CD14-positive monocyte (primary cell): ENCODE measurements around the gene A4GNT. TPM values are rescaled to one million over a fixed set of nuclear protein-coding genes. Genes with fewer than 3 reads are reported as not detected.

ENCODE experiments used
- DNase-seq, 3 donors: peaks; one replicate each; pipeline ENCODE4 v3.0.0-alpha.2; 2011 to 2022
- H2AFZ ChIP-seq: 2 replicates; pipeline ENCODE4 v1.6.0; 2012; ENCODE audit warnings: mild to moderate bottlenecking, low read depth, low read length, inconsistent platforms; ENCODE audit not compliant: insufficient read depth, poor library complexity, severe bottlenecking
- H3K27ac ChIP-seq, 2 donors: 1 replicate in 1 of 2; 2 replicates in 1 of 2; pipeline ENCODE4 v1.5.1; 2012 to 2013; ENCODE audit warnings: low read length in 2 of 2, control low read depth in 1 of 2, inconsistent platforms in 1 of 2, low read depth in 1 of 2, mild to moderate bottlenecking in 1 of 2
- H3K27me3 ChIP-seq, 2 donors: one replicate each; pipeline versions ENCODE4 v1.6.0 to v1.6.1; 2011 to 2013; ENCODE audit warnings: low read length in 2 of 2; ENCODE audit not compliant: control insufficient read depth in 2 of 2, insufficient read depth in 2 of 2
- H3K36me3 ChIP-seq, 2 donors: replicated peaks in 1 of 2; 1 replicate in 1 of 2; 2 replicates in 1 of 2; pipeline versions ENCODE4 v1.5.1 to v1.6.1; 2012 to 2013; ENCODE audit warnings: low read length in 2 of 2, control low read depth in 1 of 2, inconsistent platforms in 1 of 2, mild to moderate bottlenecking in 1 of 2; ENCODE audit not compliant: insufficient read depth in 2 of 2, control insufficient read depth in 1 of 2
- H3K4me1 ChIP-seq, 2 donors: 1 replicate in 1 of 2; 2 replicates in 1 of 2; pipeline versions ENCODE4 v1.5.1 to v1.6.1; 2012 to 2013; ENCODE audit warnings: low read length in 2 of 2, control low read depth in 1 of 2, inconsistent platforms in 1 of 2, mild to moderate bottlenecking in 1 of 2, moderate library complexity in 1 of 2; ENCODE audit not compliant: insufficient read depth in 2 of 2, control insufficient read depth in 1 of 2
- H3K4me2 ChIP-seq: replicated peaks from 2 replicates; pipeline ENCODE3; 2012; ENCODE audit warnings: low read length, moderate library complexity, mild to moderate bottlenecking; ENCODE audit not compliant: poor library complexity, severe bottlenecking; ENCODE audit errors: extremely low read depth
- H3K4me3 ChIP-seq, 3 experiments: fragments of 200-600 bp in 1 of 3; sonication (generic) in 1 of 3; replicated peaks in 1 of 3; 1 replicate in 2 of 3; 2 replicates in 1 of 3; pipeline ENCODE4 v1.5.1; 2011 to 2013; ENCODE audit warnings: low read length in 3 of 3, mild to moderate bottlenecking in 3 of 3, control low read depth in 2 of 3, low read depth in 2 of 3, inconsistent platforms in 1 of 3, moderate library complexity in 1 of 3
- H3K79me2 ChIP-seq: 2 replicates; pipeline ENCODE4 v1.6.0; 2012; ENCODE audit warnings: mild to moderate bottlenecking, control low read depth, inconsistent platforms, low read length, moderate library complexity; ENCODE audit not compliant: insufficient read depth
- H3K9ac ChIP-seq: 2 replicates; pipeline ENCODE4 v1.6.0; 2017; ENCODE audit warnings: low read length, mild to moderate bottlenecking; ENCODE audit not compliant: insufficient read depth, poor library complexity, severe bottlenecking
- H3K9me3 ChIP-seq, 2 donors: replicated peaks in 1 of 2; 1 replicate in 1 of 2; 2 replicates in 1 of 2; pipeline versions ENCODE4 v1.5.1 to v1.6.1; 2012 to 2013; ENCODE audit warnings: low read length in 2 of 2, control low read depth in 1 of 2; ENCODE audit not compliant: control insufficient read depth in 1 of 2, insufficient read depth in 1 of 2
- H4K20me1 ChIP-seq: 2 replicates; pipeline ENCODE4 v1.6.0; 2012; ENCODE audit warnings: mild to moderate bottlenecking, low read length, control low read depth, moderate library complexity; ENCODE audit not compliant: insufficient read depth
- H3K27ac Mint-ChIP-seq, 7 donors: one replicate each; pipeline ENCODE4 v1.8.0; 2020; ENCODE audit warnings: mild to moderate bottlenecking in 7 of 7, mixed read lengths in 7 of 7, moderate library complexity in 6 of 7, inconsistent platforms in 2 of 7
- H3K27me3 Mint-ChIP-seq, 3 donors: one replicate each; pipeline ENCODE4 v1.8.0; 2021 to 2022; ENCODE audit warnings: low read depth in 3 of 3, mild to moderate bottlenecking in 3 of 3, mixed read lengths in 3 of 3, moderate library complexity in 3 of 3, inconsistent platforms in 1 of 3
- H3K36me3 Mint-ChIP-seq, 2 donors: one replicate each; pipeline ENCODE4 v1.8.0; 2020; ENCODE audit warnings: mixed read lengths in 2 of 2, inconsistent platforms in 1 of 2, mild to moderate bottlenecking in 1 of 2
- H3K4me1 Mint-ChIP-seq: one replicate; pipeline ENCODE4 v1.8.0; 2020; ENCODE audit warnings: mild to moderate bottlenecking, mixed read lengths
- H3K4me3 Mint-ChIP-seq, 2 donors: one replicate each; pipeline ENCODE4 v1.8.0; 2020; ENCODE audit warnings: mild to moderate bottlenecking in 2 of 2, mixed read lengths in 2 of 2, moderate library complexity in 1 of 2
- H3K9me3 Mint-ChIP-seq, 7 donors: one replicate each; pipeline ENCODE4 v1.8.0; 2020 to 2022; ENCODE audit warnings: mixed read lengths in 7 of 7, mild to moderate bottlenecking in 6 of 7, moderate library complexity in 6 of 7, inconsistent platforms in 2 of 7
- CTCF ChIP-seq: fragments of 200-600 bp; IDR thresholded peaks from one replicate; pipeline ENCODE4 v1.8.0; 2022; ENCODE audit warnings: antibody characterized with exemption, mild to moderate bottlenecking
- WGBS: methylation state at CpG from one replicate; pipeline ENCODE4 v1.1.5; 2013; ENCODE audit warnings: missing lambda C conversion rate; ENCODE audit not compliant: insufficient coverage; 5-methylcytosine and 5-hydroxymethylcytosine counted together
- intact Hi-C, 2 donors: fragments of 100-400 bp; cut with micrococcal nuclease; formaldehyde crosslinking; loops; one replicate each; pipeline versions ENCODE4 v1.15.0 to v1.15.1; 2023
- polyA plus RNA-seq, 3 donors: library from polyadenylated mRNA; depleted of rRNA in 1 of 3; unstranded in 2 of 3; stranded (reverse) in 1 of 3; fragments of 300-500 nt in 2 of 3; fragments of >200 nt in 1 of 3; fragmentation: Illumina TruSeq in 2 of 3; gene quantifications; 1 replicate in 2 of 3; 2 replicates in 1 of 3; pipeline ENCODE4 v1.2.3, GENCODE V29; 2012 to 2021

A4GNT gene
- polyA plus RNA-seq, 3 donors, result not detected

GRCh38 chr3:138099417-138099816 is 32.8 kb downstream of the A4GNT start:
- no peaks in the 10 kb centered on the region for H3K4me1 Mint-ChIP-seq
- TF ChIP-seq CTCF, result no peak

GRCh38 chr3:138097192-138098172 is 34.7 kb downstream of the A4GNT start:
- H2AFZ ChIP-seq, result no peak overlapping the region
- intact Hi-C loops, result no loop called here
- no peaks in the 10 kb centered on the region for H3K27me3 ChIP-seq
- H3K4me3 ChIP-seq, result no peak overlapping the region
- H4K20me1 ChIP-seq, result no peaks in the 10 kb centered on the region
- H3K4me1 Mint-ChIP-seq, result no peaks in the 10 kb centered on the region
- H3K27me3 Mint-ChIP-seq, result peaks cover 0 to 3% (median 0%) of the 10 kb centered on the region in 3 donors
- H3K36me3 ChIP-seq, result no peaks in the 10 kb centered on the region
- H3K4me1 ChIP-seq, result no peaks in the 10 kb centered on the region
- no peak for DNase-seq
- no peaks in the 10 kb centered on the region for H3K79me2 ChIP-seq
- H3K27ac Mint-ChIP-seq, result no peak overlapping the region
- no peak overlapping the region for H3K4me2 ChIP-seq
- H3K9me3 Mint-ChIP-seq, result peaks cover 0 to 2% (median 0%) of the 10 kb centered on the region in 7 donors
- H3K4me3 Mint-ChIP-seq, result no peak overlapping the region
- TF ChIP-seq CTCF, result peak; percentile 51
- H3K36me3 Mint-ChIP-seq, result peaks cover 6 to 18% of the 10 kb centered on the region in 2 donors
- no peaks in the 10 kb centered on the region for H3K9me3 ChIP-seq
- H3K27ac ChIP-seq, result no peak overlapping the region
- no peak overlapping the region for H3K9ac ChIP-seq
- WGBS, result 97% methylated on average over 6 of the region's 12 CpGs

More at GRCh38 chr3:138099417-138099816, 32.8 kb downstream of the A4GNT start:
- Histone ChIP-seq H2AFZ (no peak overlapping the region), H3K4me1 (no peaks in the 10 kb centered on the region), H3K9ac (no peak overlapping the region), H3K27me3 (no peaks in the 10 kb centered on the region), H3K4me3 (no peak overlapping the region), H3K79me2 (no peaks in the 10 kb centered on the region), H3K4me2 (no peak overlapping the region), H4K20me1 (no peaks in the 10 kb centered on the region), H3K9me3 (no peaks in the 10 kb centered on the region), H3K36me3 (peaks cover 0 to 3% of the 10 kb centered on the region in 2 donors), H3K27ac (no peak overlapping the region)
- peaks cover 0 to 3% (median 0%) of the 10 kb centered on the region in 3 donors for H3K27me3 Mint-ChIP-seq
- H3K9me3 Mint-ChIP-seq, result peaks cover 0 to 2% (median 0%) of the 10 kb centered on the region in 7 donors
- intact Hi-C loops, result no loop called here
- no peak overlapping the region for H3K4me3 Mint-ChIP-seq
- peaks cover 13 to 16% of the 10 kb centered on the region in 2 donors for H3K36me3 Mint-ChIP-seq
- no peak for DNase-seq
- peak overlapping the region in 3 of 7 donors; percentile 25 to 78 (median 60) for H3K27ac Mint-ChIP-seq
